ENCODE data around the gene FLT3.

DNA sequence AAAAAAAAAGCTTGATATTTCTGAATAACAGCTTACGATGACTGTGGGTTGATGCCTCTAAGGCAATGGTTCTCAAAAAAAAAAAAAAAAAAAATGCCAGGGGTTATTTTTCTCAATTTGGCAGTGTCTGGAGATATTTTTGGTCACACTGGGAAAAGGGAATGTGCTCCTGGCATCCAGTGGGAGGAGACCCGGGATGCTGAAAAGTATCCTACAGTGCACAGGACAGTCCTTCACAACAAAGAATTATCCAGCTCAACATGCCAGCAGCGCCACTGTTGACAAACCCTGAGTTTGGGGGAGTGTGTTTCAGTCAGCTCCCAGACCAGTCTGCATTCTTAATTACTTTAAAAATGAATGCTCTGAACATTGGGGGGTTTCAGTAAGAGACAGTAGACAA lies 54.5 kb downstream of the FLT3 start:
- TF ChIP-seq, protein P1, sequence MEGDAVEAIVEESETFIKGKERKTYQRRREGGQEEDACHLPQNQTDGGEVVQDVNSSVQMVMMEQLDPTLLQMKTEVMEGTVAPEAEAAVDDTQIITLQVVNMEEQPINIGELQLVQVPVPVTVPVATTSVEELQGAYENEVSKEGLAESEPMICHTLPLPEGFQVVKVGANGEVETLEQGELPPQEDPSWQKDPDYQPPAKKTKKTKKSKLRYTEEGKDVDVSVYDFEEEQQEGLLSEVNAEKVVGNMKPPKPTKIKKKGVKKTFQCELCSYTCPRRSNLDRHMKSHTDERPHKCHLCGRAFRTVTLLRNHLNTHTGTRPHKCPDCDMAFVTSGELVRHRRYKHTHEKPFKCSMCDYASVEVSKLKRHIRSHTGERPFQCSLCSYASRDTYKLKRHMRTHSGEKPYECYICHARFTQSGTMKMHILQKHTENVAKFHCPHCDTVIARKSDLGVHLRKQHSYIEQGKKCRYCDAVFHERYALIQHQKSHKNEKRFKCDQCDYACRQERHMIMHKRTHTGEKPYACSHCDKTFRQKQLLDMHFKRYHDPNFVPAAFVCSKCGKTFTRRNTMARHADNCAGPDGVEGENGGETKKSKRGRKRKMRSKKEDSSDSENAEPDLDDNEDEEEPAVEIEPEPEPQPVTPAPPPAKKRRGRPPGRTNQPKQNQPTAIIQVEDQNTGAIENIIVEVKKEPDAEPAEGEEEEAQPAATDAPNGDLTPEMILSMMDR (IDR thresholded peaks at IDR 0.05) = no peak
- no peak for TF ChIP-seq EZH2 (IDR thresholded peaks at IDR 0.05; ENCODE audit: borderline replicate concordance, insufficient read depth, low read depth, low read length, poor library complexity, severe bottlenecking)
